HG02943 (cell line): Measurements from ENCODE around the gene CSF1R.
"Not testable (repeated sequence)": the region's sequence is repeated elsewhere in the genome, so short reads cannot be mapped to it uniquely, and the experiment has no call there.

Experiments
- ATAC-seq: cut with Tn5 transposase; IDR thresholded peaks from one replicate; pipeline ENCODE4 v1.9.1; 2021; ENCODE audit warnings: mild to moderate bottlenecking, low read depth, moderate library complexity; ENCODE audit not compliant: unreplicated experiment

CSF1R gene

GRCh38 chr5:150058480-150059126, 27.8 kb downstream of the CSF1R start:
- no peak for ATAC-seq

GRCh38 chr5:150057996-150058395, 28.4 kb downstream of the CSF1R start:
- no peak for ATAC-seq

- no peak for ATAC-seq
Measured at GRCh38 chr5:150057511-150057910, 28.8 kb downstream of the CSF1R start.

- no peak for ATAC-seq
Measured at GRCh38 chr5:150057052-150057451, 29.3 kb downstream of the CSF1R start.

- ATAC-seq = no peak
Measured at GRCh38 chr5:150056075-150056443, 30.3 kb downstream of the CSF1R start.

GRCh38 chr5:150055326-150056074, 30.9 kb downstream of the CSF1R start:
- no peak for ATAC-seq

- no peak for ATAC-seq
Measured at GRCh38 chr5:150054569-150054968, 31.8 kb downstream of the CSF1R start.

GRCh38 chr5:150053713-150054392, 32.5 kb downstream of the CSF1R start:
- no peak for ATAC-seq

GRCh38 chr5:150052956-150053712, 33.2 kb downstream of the CSF1R start:
- ATAC-seq = no peak

- ATAC-seq = no peak
Measured at GRCh38 chr5:150052226-150052955, 34.0 kb downstream of the CSF1R start.

GRCh38 chr5:150051657-150052195, 34.6 kb downstream of the CSF1R start:
- ATAC-seq = no peak

- ATAC-seq = not testable (repeated sequence)
Measured at GRCh38 chr5:150050172-150050811, 36.1 kb downstream of the CSF1R start.

- ATAC-seq = no peak
Measured at GRCh38 chr5:150046031-150046430, 40.3 kb downstream of the CSF1R start.

- ATAC-seq = no peak
Measured at GRCh38 chr5:150045549-150045948, 40.8 kb downstream of the CSF1R start.

GRCh38 chr5:150044712-150045111, 41.6 kb downstream of the CSF1R start:
- no peak for ATAC-seq

- no peak for ATAC-seq
Measured at GRCh38 chr5:150044329-150044681, 42.0 kb downstream of the CSF1R start.

- ATAC-seq = no peak
Measured at GRCh38 chr5:150043657-150044328, 42.6 kb downstream of the CSF1R start.

- no peak for ATAC-seq
Measured at GRCh38 chr5:150042459-150042858, 43.9 kb downstream of the CSF1R start.

- ATAC-seq = no peak
Measured at GRCh38 chr5:150038547-150038946, 47.8 kb downstream of the CSF1R start.
